K562 (cell line): Measurements from ENCODE around the gene E2F3.

Source experiments
- CCAR2 ChIP-seq: fragments of 200-400 bp; formaldehyde crosslinking; IDR thresholded peaks from 2 replicates; pipeline ENCODE4 v1.6.1; 2017; ENCODE audit warnings: mild to moderate bottlenecking, low read depth, low read length
- CTBP1 ChIP-seq: fragments of 450-650 bp; IDR thresholded peaks from 2 replicates; pipeline ENCODE4 v1.6.1; 2016; ENCODE audit warnings: borderline replicate concordance
- FOXK1 ChIP-seq: sonication (generic); formaldehyde crosslinking; IDR thresholded peaks from 2 replicates; pipeline ENCODE4 v1.8.0; 2022; ENCODE audit warnings: missing genetic modification reagents, mild to moderate bottlenecking, borderline replicate concordance
- POLR2A ChIP-seq: fragments of 450-650 bp; conservative IDR thresholded peaks from 2 replicates; pipeline ENCODE4 v1.6.1; 2016
- TF ChIP-seq, protein P1 (sequence below), 3 experiments: IDR thresholded peaks in 2 of 3; conservative IDR thresholded peaks in 1 of 3; 2 replicates each; pipeline ENCODE4 v1.5.1; 2011 to 2012; ENCODE audit warnings: low read length in 3 of 3, mild to moderate bottlenecking in 3 of 3, control low read depth in 2 of 3, improper control_type of control experiment in 1 of 3, inconsistent platforms in 1 of 3, low read depth in 1 of 3, mixed read lengths in 1 of 3, moderate library complexity in 1 of 3; ENCODE audit not compliant: insufficient read depth in 2 of 3

GRCh38 chr6:20413826-20414225, 12.1 kb downstream of the E2F3 start:
- TF ChIP-seq, protein P1, sequence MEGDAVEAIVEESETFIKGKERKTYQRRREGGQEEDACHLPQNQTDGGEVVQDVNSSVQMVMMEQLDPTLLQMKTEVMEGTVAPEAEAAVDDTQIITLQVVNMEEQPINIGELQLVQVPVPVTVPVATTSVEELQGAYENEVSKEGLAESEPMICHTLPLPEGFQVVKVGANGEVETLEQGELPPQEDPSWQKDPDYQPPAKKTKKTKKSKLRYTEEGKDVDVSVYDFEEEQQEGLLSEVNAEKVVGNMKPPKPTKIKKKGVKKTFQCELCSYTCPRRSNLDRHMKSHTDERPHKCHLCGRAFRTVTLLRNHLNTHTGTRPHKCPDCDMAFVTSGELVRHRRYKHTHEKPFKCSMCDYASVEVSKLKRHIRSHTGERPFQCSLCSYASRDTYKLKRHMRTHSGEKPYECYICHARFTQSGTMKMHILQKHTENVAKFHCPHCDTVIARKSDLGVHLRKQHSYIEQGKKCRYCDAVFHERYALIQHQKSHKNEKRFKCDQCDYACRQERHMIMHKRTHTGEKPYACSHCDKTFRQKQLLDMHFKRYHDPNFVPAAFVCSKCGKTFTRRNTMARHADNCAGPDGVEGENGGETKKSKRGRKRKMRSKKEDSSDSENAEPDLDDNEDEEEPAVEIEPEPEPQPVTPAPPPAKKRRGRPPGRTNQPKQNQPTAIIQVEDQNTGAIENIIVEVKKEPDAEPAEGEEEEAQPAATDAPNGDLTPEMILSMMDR (IDR thresholded peaks at IDR 0.05 in 2 of 3, conservative IDR thresholded peaks at IDR 0.05 in 1 of 3; ENCODE audit: insufficient read depth in 2 of 3, low read depth in 1 of 3, low read length in 3 of 3), result no peak
- TF ChIP-seq FOXK1 (no peak), CCAR2 (no peak), POLR2A (no peak), CTBP1 (no peak)
